Body of pancreas (tissue), 4 donors: Measurements from ENCODE around the gene NHSL1.

Source experiments
- POLR2A ChIP-seq, 3 donors: fragments of 450-650 bp; IDR thresholded peaks; one replicate each; pipeline ENCODE4 v1.6.1; 2016; ENCODE audit warnings: antibody characterized with exemption in 3 of 3, mild to moderate bottlenecking in 2 of 3
- TF ChIP-seq, protein P1 (sequence below), 7 experiments: fragments of 450-650 bp in 4 of 7; fragments of 200-600 bp in 3 of 7; sonication (generic) in 3 of 7; IDR thresholded peaks; one replicate each; pipeline ENCODE4 v1.5.1; 2016 to 2019; ENCODE audit warnings: antibody characterized with exemption in 7 of 7

DNA sequence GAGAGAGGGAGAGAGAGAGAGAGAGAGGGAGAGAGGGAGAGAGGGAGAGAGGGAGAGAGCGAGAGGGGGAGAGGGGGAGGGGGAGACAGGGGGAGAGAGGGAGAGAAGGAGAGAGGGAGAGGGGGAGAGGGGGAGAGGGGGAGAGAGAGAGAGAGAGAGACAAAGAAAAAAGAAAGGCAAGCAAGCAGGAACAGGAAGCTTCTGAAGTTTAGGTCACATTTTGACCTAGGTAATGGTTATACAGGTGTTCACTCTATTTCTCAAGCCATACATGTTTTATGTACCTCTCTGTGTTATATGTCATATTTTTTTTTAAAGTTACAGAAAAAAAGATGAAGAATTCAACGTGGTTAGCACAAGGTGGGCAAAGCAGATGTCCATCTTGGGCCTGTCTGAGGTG, 9.4 kb downstream of the NHSL1 start:
- TF ChIP-seq, protein P1, sequence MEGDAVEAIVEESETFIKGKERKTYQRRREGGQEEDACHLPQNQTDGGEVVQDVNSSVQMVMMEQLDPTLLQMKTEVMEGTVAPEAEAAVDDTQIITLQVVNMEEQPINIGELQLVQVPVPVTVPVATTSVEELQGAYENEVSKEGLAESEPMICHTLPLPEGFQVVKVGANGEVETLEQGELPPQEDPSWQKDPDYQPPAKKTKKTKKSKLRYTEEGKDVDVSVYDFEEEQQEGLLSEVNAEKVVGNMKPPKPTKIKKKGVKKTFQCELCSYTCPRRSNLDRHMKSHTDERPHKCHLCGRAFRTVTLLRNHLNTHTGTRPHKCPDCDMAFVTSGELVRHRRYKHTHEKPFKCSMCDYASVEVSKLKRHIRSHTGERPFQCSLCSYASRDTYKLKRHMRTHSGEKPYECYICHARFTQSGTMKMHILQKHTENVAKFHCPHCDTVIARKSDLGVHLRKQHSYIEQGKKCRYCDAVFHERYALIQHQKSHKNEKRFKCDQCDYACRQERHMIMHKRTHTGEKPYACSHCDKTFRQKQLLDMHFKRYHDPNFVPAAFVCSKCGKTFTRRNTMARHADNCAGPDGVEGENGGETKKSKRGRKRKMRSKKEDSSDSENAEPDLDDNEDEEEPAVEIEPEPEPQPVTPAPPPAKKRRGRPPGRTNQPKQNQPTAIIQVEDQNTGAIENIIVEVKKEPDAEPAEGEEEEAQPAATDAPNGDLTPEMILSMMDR (IDR thresholded peaks at IDR 0.05), result no peak
- TF ChIP-seq POLR2A (IDR thresholded peaks at IDR 0.05), result no peak
